Fibroblast of villous mesenchyme (primary cell): ENCODE data around the gene KRTAP1-1. TPM values are rescaled to one million over a fixed set of nuclear protein-coding genes. Genes with fewer than 3 reads are reported as not detected.

ENCODE experiments used
- DNase-seq: peaks from one replicate; pipeline ENCODE4 v3.0.0-alpha.2; 2010; ENCODE audit warnings: low read depth
- H3K4me3 ChIP-seq: 2 replicates; pipeline ENCODE4 v1.5.1; 2011; ENCODE audit warnings: low read depth, mild to moderate bottlenecking, low read length
- CTCF ChIP-seq: IDR thresholded peaks from 2 replicates; pipeline ENCODE4 v1.5.1; 2012; ENCODE audit warnings: low read depth, mild to moderate bottlenecking, low read length; ENCODE audit not compliant: insufficient read depth
- small RNA-seq: library from RNA; depleted of rRNA; stranded (forward); fragments of <200 nt; gene quantifications from one replicate; pipeline ENCODE3, GENCODE V24; 2012
- total RNA-seq: library from RNA; depleted of rRNA; stranded (reverse); fragments of >200 nt; gene quantifications from 2 replicates; pipeline ENCODE4 v1.2.3, GENCODE V29; 2012

Gene KRTAP1-1
- total RNA-seq, 1 donor: not detected

DNA sequence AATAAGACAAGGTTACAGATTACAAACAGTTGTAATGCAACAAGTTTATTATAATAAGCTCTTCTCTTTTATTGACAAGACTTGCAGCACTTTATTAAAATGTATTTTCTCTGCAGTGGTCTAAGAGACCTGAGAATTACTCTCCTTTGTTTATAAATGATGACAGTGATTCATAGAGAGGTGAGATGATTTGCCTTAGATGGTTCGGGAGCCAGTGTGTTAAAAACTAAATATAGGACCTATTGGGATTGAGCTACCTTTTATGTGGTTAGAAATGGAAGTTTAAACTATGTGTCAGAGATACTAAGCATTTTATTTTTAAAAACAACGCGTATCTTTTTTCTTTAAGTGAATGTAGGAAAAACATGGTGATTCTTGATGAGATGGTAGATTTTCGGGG is 44.4 kb downstream of the KRTAP1-1 start:
- TF ChIP-seq CTCF: no peak
- no peak for DNase-seq
- H3K4me3 ChIP-seq: no peak overlapping the region

DNA sequence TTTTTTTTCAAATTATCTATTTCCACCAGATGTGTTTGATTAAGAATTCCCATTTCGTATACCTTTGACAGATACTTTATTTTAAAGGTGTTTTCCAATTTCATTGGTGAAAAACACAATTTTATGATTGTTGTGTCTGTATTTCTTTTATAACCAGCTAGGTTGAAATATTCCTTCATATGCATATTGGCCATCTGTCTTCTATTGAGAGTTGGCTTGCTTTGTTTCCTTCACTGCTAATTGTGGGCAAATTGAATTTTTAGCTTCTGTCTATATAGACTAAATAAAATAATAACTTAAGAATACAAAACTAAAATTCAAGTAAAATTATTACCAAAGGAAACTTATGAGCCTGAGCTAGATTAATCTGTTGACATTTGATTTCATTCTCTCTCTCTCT is 46.1 kb downstream of the KRTAP1-1 start:
- no peak for TF ChIP-seq CTCF
- DNase-seq: no peak
- no peak overlapping the region for H3K4me3 ChIP-seq

DNA sequence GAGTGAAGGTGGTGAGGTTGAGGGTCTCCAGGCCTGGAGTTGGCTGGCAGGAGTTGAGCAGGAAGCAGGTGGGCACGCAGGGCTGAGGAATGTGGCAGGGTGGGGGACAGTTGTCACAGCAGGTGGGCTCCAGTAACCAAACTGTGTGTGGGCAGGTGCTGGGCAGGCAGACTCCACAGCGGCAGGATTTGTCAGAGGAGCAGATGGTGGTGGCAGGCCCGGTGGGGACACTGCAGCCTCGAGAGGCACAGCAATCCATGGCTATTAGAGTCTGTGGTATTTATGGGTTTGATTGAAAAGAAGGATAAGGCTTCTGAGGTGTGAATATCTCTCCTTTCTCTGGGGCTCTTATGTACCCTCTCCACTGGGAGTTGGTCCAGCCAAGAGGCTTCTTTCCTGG is 47.4 kb downstream of the KRTAP1-1 start, which contains the start of gene KRTAP3-3:
TSS of gene KRTAP3-3 (minus strand) at position 326 of the 400 bp plus-strand sequence. CDS start at position 259, 67 bp downstream.
- TF ChIP-seq CTCF: no peak
- DNase-seq: no peak
- H3K4me3 ChIP-seq: no peak within 1 kb of the TSS

- TF ChIP-seq CTCF: no peak
- DNase-seq: no peak
- H3K4me3 ChIP-seq: no peak overlapping the region
Observed at GRCh38 chr17:40993084-40993483, 48.2 kb downstream of the KRTAP1-1 start.

GRCh38 chr17:40992666-40993065 is 48.6 kb downstream of the KRTAP1-1 start:
- H3K4me3 ChIP-seq: no peak overlapping the region
- no peak for TF ChIP-seq CTCF
- DNase-seq: no peak

Small RNAs within 50 kb of the gene (small RNA-seq; reads per million reads assigned to genes)
- gene KRTAP3-4P: not detected

Other genes with a start within 250 kb of the KRTAP1-1 start
- not detected in 2 replicates for gene KRT28, start 241.5 kb downstream of the KRTAP1-1 start, total RNA-seq
- 3.0 and 3.2 TPM in 2 replicates for gene KRT10, start 218.8 kb downstream of the KRTAP1-1 start, total RNA-seq
- gene KRT12, start 174.2 kb downstream of the KRTAP1-1 start, total RNA-seq: not detected in 2 replicates
- not detected in 2 replicates for gene KRT20, start 156.2 kb downstream of the KRTAP1-1 start, total RNA-seq
- under 0.01 and 1.7 TPM in 2 replicates for gene KRT23, start 103.8 kb downstream of the KRTAP1-1 start, total RNA-seq
- not detected in 2 replicates for gene KRT39, start 74.5 kb downstream of the KRTAP1-1 start, total RNA-seq
- not detected in 2 replicates for gene KRT40, start 57.1 kb downstream of the KRTAP1-1 start, total RNA-seq
- not detected in 2 replicates for gene KRTAP3-3, start 47.3 kb downstream of the KRTAP1-1 start, total RNA-seq
- not detected in 2 replicates for gene KRTAP3-2, start 41.5 kb downstream of the KRTAP1-1 start, total RNA-seq
- not detected in 2 replicates for gene KRTAP3-1, start 32.3 kb downstream of the KRTAP1-1 start, total RNA-seq
- 11.0 and 16.4 TPM in 2 replicates for gene KRTAP1-5, start 14.2 kb downstream of the KRTAP1-1 start, total RNA-seq
- gene KRTAP1-4, start 11.3 kb downstream of the KRTAP1-1 start, total RNA-seq: not detected in 2 replicates
- not detected in 2 replicates for gene KRTAP1-3, start 6.6 kb downstream of the KRTAP1-1 start, total RNA-seq
- not detected in 2 replicates for gene KRTAP2-1, start 5.9 kb upstream of the KRTAP1-1 start, total RNA-seq
- gene KRTAP2-2, start 13.8 kb upstream of the KRTAP1-1 start, total RNA-seq: not detected in 2 replicates
- 0.32 TPM in 1 of 2 replicates, not detected in the other for gene KRTAP2-3, start 18.7 kb upstream of the KRTAP1-1 start, total RNA-seq
- gene KRTAP2-4, start 24.4 kb upstream of the KRTAP1-1 start, total RNA-seq: not detected in 2 replicates
- not detected in 2 replicates for gene KRTAP4-7, start 42.7 kb upstream of the KRTAP1-1 start, total RNA-seq
- not detected in 2 replicates for gene KRTAP4-8, start 56.7 kb upstream of the KRTAP1-1 start, total RNA-seq
- gene KRTAP4-16, start 60.8 kb upstream of the KRTAP1-1 start, total RNA-seq: not detected in 2 replicates
- gene KRTAP4-9, start 63.9 kb upstream of the KRTAP1-1 start, total RNA-seq: not detected in 2 replicates
- not detected in 2 replicates for gene KRTAP4-11, start 76.9 kb upstream of the KRTAP1-1 start, total RNA-seq
- gene KRTAP4-12, start 82.7 kb upstream of the KRTAP1-1 start, total RNA-seq: not detected in 2 replicates
- not detected in 2 replicates for gene KRTAP4-6, start 99.1 kb upstream of the KRTAP1-1 start, total RNA-seq
- gene KRTAP4-5, start 108.4 kb upstream of the KRTAP1-1 start, total RNA-seq: not detected in 2 replicates
- gene KRTAP4-4, start 119.3 kb upstream of the KRTAP1-1 start, total RNA-seq: not detected in 2 replicates
- gene KRTAP4-3, start 126.8 kb upstream of the KRTAP1-1 start, total RNA-seq: not detected in 2 replicates
- not detected in 2 replicates for gene KRTAP4-2, start 136.8 kb upstream of the KRTAP1-1 start, total RNA-seq
- not detected in 2 replicates for gene KRTAP4-1, start 143.5 kb upstream of the KRTAP1-1 start, total RNA-seq
- gene KRTAP9-1, start 148.4 kb upstream of the KRTAP1-1 start, total RNA-seq: not detected in 2 replicates
- gene KRTAP9-2, start 185.2 kb upstream of the KRTAP1-1 start, total RNA-seq: not detected in 2 replicates
- not detected in 2 replicates for gene KRTAP9-3, start 191.0 kb upstream of the KRTAP1-1 start, total RNA-seq
- gene KRTAP9-8, start 196.5 kb upstream of the KRTAP1-1 start, total RNA-seq: not detected in 2 replicates
- gene KRTAP9-4, start 208.2 kb upstream of the KRTAP1-1 start, total RNA-seq: not detected in 2 replicates
- gene KRTAP9-9, start 213.9 kb upstream of the KRTAP1-1 start, total RNA-seq: not detected in 2 replicates
- gene KRTAP9-6, start 223.9 kb upstream of the KRTAP1-1 start, total RNA-seq: not detected in 2 replicates
- not detected in 2 replicates for gene KRTAP9-7, start 234.2 kb upstream of the KRTAP1-1 start, total RNA-seq